ENCODE data around the gene PLEKHA7.

DNA sequence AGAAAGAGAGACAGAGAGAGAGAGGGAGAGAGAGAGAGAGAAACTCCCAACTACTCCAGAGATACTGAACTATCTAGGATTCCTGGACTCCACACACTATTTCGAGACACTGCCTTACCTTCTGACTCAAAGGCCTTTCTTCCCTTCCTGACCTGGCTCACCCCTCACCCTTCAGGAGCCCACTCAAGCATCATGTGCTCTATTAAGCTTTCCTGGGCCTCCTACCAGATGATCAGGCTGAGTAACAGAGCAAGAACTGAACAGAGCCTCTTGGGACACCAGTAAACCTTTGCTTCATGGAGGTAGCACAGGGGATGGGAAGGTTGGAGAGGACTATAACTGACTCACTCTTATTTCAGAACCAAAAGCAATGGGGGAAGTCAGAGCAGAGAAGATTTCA, 31.4 kb downstream of the PLEKHA7 start:
- TF ChIP-seq, protein P1, sequence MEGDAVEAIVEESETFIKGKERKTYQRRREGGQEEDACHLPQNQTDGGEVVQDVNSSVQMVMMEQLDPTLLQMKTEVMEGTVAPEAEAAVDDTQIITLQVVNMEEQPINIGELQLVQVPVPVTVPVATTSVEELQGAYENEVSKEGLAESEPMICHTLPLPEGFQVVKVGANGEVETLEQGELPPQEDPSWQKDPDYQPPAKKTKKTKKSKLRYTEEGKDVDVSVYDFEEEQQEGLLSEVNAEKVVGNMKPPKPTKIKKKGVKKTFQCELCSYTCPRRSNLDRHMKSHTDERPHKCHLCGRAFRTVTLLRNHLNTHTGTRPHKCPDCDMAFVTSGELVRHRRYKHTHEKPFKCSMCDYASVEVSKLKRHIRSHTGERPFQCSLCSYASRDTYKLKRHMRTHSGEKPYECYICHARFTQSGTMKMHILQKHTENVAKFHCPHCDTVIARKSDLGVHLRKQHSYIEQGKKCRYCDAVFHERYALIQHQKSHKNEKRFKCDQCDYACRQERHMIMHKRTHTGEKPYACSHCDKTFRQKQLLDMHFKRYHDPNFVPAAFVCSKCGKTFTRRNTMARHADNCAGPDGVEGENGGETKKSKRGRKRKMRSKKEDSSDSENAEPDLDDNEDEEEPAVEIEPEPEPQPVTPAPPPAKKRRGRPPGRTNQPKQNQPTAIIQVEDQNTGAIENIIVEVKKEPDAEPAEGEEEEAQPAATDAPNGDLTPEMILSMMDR (conservative IDR thresholded peaks at IDR 0.05; ENCODE audit: low read depth, low read length), result no peak
- no peak for TF ChIP-seq EZH2 (IDR thresholded peaks at IDR 0.05; ENCODE audit: borderline replicate concordance, low read depth, low read length, poor library complexity, severe bottlenecking)
